Measurements from ENCODE around the gene AGBL1. TPM values are rescaled to one million over a fixed set of nuclear protein-coding genes. Genes with fewer than 3 reads are reported as not detected.

The AGBL1 gene
- total and polyA plus RNA-seq, 4 donors: not detected

DNA sequence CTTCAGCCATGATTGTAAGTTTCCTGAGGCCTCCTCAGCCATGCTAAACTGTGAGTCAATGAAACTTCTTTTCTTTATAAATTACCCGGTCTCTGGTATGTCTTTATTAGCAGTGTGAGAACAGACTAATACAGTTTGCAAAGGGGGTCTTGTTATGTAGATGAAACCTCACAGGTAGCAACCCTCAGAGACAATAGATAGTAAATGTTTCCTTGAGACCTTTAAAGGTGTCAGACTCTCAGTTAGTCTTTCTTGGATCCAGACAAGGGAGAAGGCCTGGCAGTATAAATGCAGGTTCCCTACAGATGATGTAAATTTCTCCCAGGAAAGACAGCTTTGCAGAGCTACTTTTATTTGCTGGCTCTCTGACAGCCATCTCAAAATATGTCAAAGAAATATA is 510.8 kb downstream of the AGBL1 start:
- WGBS: 74% methylated on average over 1 of the region's 1 CpG
- Histone ChIP-seq H3K4me1 (ENCODE audit: control insufficient read depth in 4 of 4, insufficient read depth in 4 of 4, low read length in 3 of 4) (no peaks in the 10 kb centered on the region), H3K36me3 (ENCODE audit: control insufficient read depth in 4 of 4, insufficient read depth in 3 of 4, low read depth in 1 of 4, low read length in 3 of 4) (no peaks in the 10 kb centered on the region), H3K9me3 (ENCODE audit: control insufficient read depth in 4 of 4, low read length in 3 of 4) (no peaks in the 10 kb centered on the region), H3K4me3 (ENCODE audit: low read depth in 1 of 3, low read length in 3 of 3) (no peak overlapping the region), H3K27me3 (ENCODE audit: control insufficient read depth in 4 of 4, insufficient read depth in 4 of 4, low read length in 3 of 4) (no peaks in the 10 kb centered on the region), H3K9ac (ENCODE audit: low read depth in 1 of 2, low read length in 2 of 2) (no peak overlapping the region), H3K27ac (ENCODE audit: low read depth in 1 of 2, low read length in 2 of 2) (no peak overlapping the region)
- no peak for DNase-seq (ENCODE audit: low spot score)
- TF ChIP-seq EGR1 (IDR thresholded peaks at IDR 0.05; ENCODE audit: low read depth in 2 of 2): no peak
- TF ChIP-seq, protein P1, sequence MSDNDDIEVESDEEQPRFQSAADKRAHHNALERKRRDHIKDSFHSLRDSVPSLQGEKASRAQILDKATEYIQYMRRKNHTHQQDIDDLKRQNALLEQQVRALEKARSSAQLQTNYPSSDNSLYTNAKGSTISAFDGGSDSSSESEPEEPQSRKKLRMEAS (IDR thresholded peaks at IDR 0.05): no peak
- TF ChIP-seq, protein P2, sequence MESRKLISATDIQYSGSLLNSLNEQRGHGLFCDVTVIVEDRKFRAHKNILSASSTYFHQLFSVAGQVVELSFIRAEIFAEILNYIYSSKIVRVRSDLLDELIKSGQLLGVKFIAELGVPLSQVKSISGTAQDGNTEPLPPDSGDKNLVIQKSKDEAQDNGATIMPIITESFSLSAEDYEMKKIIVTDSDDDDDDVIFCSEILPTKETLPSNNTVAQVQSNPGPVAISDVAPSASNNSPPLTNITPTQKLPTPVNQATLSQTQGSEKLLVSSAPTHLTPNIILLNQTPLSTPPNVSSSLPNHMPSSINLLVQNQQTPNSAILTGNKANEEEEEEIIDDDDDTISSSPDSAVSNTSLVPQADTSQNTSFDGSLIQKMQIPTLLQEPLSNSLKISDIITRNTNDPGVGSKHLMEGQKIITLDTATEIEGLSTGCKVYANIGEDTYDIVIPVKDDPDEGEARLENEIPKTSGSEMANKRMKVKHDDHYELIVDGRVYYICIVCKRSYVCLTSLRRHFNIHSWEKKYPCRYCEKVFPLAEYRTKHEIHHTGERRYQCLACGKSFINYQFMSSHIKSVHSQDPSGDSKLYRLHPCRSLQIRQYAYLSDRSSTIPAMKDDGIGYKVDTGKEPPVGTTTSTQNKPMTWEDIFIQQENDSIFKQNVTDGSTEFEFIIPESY (IDR thresholded peaks at IDR 0.05): no peak
- no peak for TF ChIP-seq JUND (IDR thresholded peaks at IDR 0.05)

DNA sequence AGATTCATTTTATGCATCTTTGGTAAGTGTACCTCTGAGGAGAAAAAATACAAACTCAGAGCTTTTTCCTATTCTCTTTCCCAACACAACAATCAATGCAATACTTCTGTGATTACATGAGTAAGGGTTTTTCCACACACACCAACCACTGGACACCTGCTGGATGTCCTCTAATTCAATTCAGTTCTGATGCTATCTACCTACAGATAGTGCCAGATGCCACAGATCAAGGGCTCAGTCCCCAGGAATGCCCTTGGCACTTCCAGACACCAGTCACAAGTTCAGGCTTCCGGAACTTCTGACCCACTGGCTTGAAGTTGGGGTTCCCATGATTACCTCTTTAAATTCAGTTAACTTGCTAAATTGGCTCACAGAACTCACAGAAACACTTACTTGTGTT is 511.5 kb downstream of the AGBL1 start:
- Histone ChIP-seq H3K27ac (ENCODE audit: low read depth in 1 of 2, low read length in 2 of 2) (no peak overlapping the region), H3K4me3 (ENCODE audit: low read depth in 1 of 3, low read length in 3 of 3) (no peak overlapping the region), H3K9me3 (ENCODE audit: control insufficient read depth in 4 of 4, low read length in 3 of 4) (no peaks in the 10 kb centered on the region), H3K36me3 (ENCODE audit: control insufficient read depth in 4 of 4, insufficient read depth in 3 of 4, low read depth in 1 of 4, low read length in 3 of 4) (no peaks in the 10 kb centered on the region), H3K4me1 (ENCODE audit: control insufficient read depth in 4 of 4, insufficient read depth in 4 of 4, low read length in 3 of 4) (no peaks in the 10 kb centered on the region), H3K9ac (ENCODE audit: low read depth in 1 of 2, low read length in 2 of 2) (no peak overlapping the region), H3K27me3 (ENCODE audit: control insufficient read depth in 4 of 4, insufficient read depth in 4 of 4, low read length in 3 of 4) (peaks cover 0 to 2% (median 0%) of the 10 kb centered on the region in 4 donors)
- TF ChIP-seq, protein P2 (IDR thresholded peaks at IDR 0.05): no peak
- no peak for TF ChIP-seq EGR1 (IDR thresholded peaks at IDR 0.05; ENCODE audit: low read depth in 2 of 2)
- no peak for TF ChIP-seq FOXA1 (IDR thresholded peaks at IDR 0.05)
- no peak for TF ChIP-seq JUND (IDR thresholded peaks at IDR 0.05)
- TF ChIP-seq TAF1 (conservative IDR thresholded peaks at IDR 0.05): no peak
- TF ChIP-seq GABPA (IDR thresholded peaks at IDR 0.05 in 1 of 2, conservative IDR thresholded peaks at IDR 0.05 in 1 of 2): no peak
- TF ChIP-seq, protein P1 (IDR thresholded peaks at IDR 0.05): no peak
- TF ChIP-seq, protein P3, sequence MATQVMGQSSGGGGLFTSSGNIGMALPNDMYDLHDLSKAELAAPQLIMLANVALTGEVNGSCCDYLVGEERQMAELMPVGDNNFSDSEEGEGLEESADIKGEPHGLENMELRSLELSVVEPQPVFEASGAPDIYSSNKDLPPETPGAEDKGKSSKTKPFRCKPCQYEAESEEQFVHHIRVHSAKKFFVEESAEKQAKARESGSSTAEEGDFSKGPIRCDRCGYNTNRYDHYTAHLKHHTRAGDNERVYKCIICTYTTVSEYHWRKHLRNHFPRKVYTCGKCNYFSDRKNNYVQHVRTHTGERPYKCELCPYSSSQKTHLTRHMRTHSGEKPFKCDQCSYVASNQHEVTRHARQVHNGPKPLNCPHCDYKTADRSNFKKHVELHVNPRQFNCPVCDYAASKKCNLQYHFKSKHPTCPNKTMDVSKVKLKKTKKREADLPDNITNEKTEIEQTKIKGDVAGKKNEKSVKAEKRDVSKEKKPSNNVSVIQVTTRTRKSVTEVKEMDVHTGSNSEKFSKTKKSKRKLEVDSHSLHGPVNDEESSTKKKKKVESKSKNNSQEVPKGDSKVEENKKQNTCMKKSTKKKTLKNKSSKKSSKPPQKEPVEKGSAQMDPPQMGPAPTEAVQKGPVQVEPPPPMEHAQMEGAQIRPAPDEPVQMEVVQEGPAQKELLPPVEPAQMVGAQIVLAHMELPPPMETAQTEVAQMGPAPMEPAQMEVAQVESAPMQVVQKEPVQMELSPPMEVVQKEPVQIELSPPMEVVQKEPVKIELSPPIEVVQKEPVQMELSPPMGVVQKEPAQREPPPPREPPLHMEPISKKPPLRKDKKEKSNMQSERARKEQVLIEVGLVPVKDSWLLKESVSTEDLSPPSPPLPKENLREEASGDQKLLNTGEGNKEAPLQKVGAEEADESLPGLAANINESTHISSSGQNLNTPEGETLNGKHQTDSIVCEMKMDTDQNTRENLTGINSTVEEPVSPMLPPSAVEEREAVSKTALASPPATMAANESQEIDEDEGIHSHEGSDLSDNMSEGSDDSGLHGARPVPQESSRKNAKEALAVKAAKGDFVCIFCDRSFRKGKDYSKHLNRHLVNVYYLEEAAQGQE (IDR thresholded peaks at IDR 0.05): no peak
- DNase-seq (ENCODE audit: low spot score): no peak
- 87% methylated on average over 1 of the region's 1 CpG for WGBS
